Hypothalamus (tissue), 51 donors: ENCODE data around the gene TPCN2.
"Not testable (repeated sequence)": the region's sequence is repeated elsewhere in the genome, so short reads cannot be mapped to it uniquely, and the experiment has no call there.

Experiments
- DNase-seq, 51 donors: peaks; one replicate each; lab custom pipeline; 2025; lab: John Stamatoyannopoulos, UW

Gene TPCN2

GRCh38 chr11:69071956-69072355 lies 23.2 kb downstream of the TPCN2 start:
- DNase-seq, result no peak

GRCh38 chr11:69073469-69073868 lies 24.7 kb downstream of the TPCN2 start:
- no peak for DNase-seq

GRCh38 chr11:69074375-69075140 lies 25.8 kb downstream of the TPCN2 start:
- DNase-seq, result no peak

GRCh38 chr11:69075421-69076128 lies 26.8 kb downstream of the TPCN2 start:
- DNase-seq, result peak in 46 of 51 donors; percentile 11 to 88 (median 62)

- no peak for DNase-seq
Measured at GRCh38 chr11:69076129-69076791, 27.5 kb downstream of the TPCN2 start.

- not testable (repeated sequence) for DNase-seq
Measured at GRCh38 chr11:69076977-69077376, 28.2 kb downstream of the TPCN2 start.

- no peak for DNase-seq
Measured at GRCh38 chr11:69078508-69078907, 29.8 kb downstream of the TPCN2 start.

- no peak for DNase-seq
Measured at GRCh38 chr11:69078930-69079605, 30.3 kb downstream of the TPCN2 start.

- no peak for DNase-seq
Measured at GRCh38 chr11:69079661-69080256, 31.0 kb downstream of the TPCN2 start.

- no peak for DNase-seq
Measured at GRCh38 chr11:69080257-69080995, 31.7 kb downstream of the TPCN2 start.

GRCh38 chr11:69081180-69081579 lies 32.4 kb downstream of the TPCN2 start:
- no peak for DNase-seq

- no peak for DNase-seq
Measured at GRCh38 chr11:69083531-69084247, 35.0 kb downstream of the TPCN2 start.

GRCh38 chr11:69084371-69084770 lies 35.6 kb downstream of the TPCN2 start:
- DNase-seq, result no peak

GRCh38 chr11:69085490-69086095 lies 36.9 kb downstream of the TPCN2 start:
- no peak for DNase-seq

- DNase-seq, result peak in 1 of 51 donors; percentile 43
Measured at GRCh38 chr11:69086152-69087132, 37.7 kb downstream of the TPCN2 start.

- DNase-seq, result no peak
Measured at GRCh38 chr11:69087133-69087524, 38.4 kb downstream of the TPCN2 start.

- no peak for DNase-seq
Measured at GRCh38 chr11:69087811-69088210, 39.1 kb downstream of the TPCN2 start.
